Kidney (tissue), 14 donors: Measurements from ENCODE around the gene TLE3. TPM values are rescaled to one million over a fixed set of nuclear protein-coding genes. Genes with fewer than 3 reads are reported as not detected.

Experiments used
- DNase-seq, 5 donors: peaks; one replicate each; pipeline ENCODE4 v3.0.0-alpha.2; 2013 to 2020
- FAIRE-seq: peaks from 2 replicates; lab custom pipeline; 2012; peaks lifted over from hg19 to GRCh38; lab: Jason Lieb, UNC
- H3K27ac ChIP-seq, 2 donors: one replicate each; pipeline ENCODE4 v1.7.0; 2013; ENCODE audit warnings: low read depth in 2 of 2, low read length in 2 of 2, inconsistent platforms in 1 of 2
- H3K27me3 ChIP-seq: one replicate; pipeline ENCODE4 v1.7.1; 2013; ENCODE audit warnings: low read length, inconsistent platforms; ENCODE audit not compliant: control insufficient read depth, insufficient read depth
- H3K36me3 ChIP-seq, 3 donors: one replicate each; pipeline versions ENCODE4 v1.7.0 to v1.7.1; 2013; ENCODE audit warnings: low read length in 3 of 3, control low read depth in 1 of 3, inconsistent platforms in 1 of 3; ENCODE audit not compliant: insufficient read depth in 3 of 3, control insufficient read depth in 2 of 3
- H3K4me1 ChIP-seq, 3 donors: one replicate each; pipeline versions ENCODE4 v1.7.0 to v1.7.1; 2013; ENCODE audit warnings: low read length in 3 of 3, inconsistent platforms in 1 of 3, low read depth in 1 of 3; ENCODE audit not compliant: control insufficient read depth in 2 of 3, insufficient read depth in 2 of 3
- H3K4me3 ChIP-seq, 3 donors: one replicate each; pipeline versions ENCODE4 v1.7.0 to v1.8.1; 2013; ENCODE audit warnings: low read length in 3 of 3, control low read depth in 1 of 3, inconsistent platforms in 1 of 3
- H3K9ac ChIP-seq, 3 donors: one replicate each; pipeline versions ENCODE4 v1.7.0 to v1.7.1; 2013; ENCODE audit warnings: low read length in 3 of 3, control low read depth in 1 of 3, inconsistent platforms in 1 of 3
- H3K9me3 ChIP-seq, 3 donors: one replicate each; pipeline versions ENCODE4 v1.7.0 to v1.7.1; 2013; ENCODE audit warnings: low read length in 3 of 3, control low read depth in 1 of 3, inconsistent platforms in 1 of 3; ENCODE audit not compliant: control insufficient read depth in 2 of 3, insufficient read depth in 1 of 3
- CTCF ChIP-seq: IDR thresholded peaks from 3 replicates; pipeline ENCODE4 v1.5.1; 2012; ENCODE audit warnings: mild to moderate bottlenecking, moderate library complexity, borderline replicate concordance; ENCODE audit not compliant: insufficient read depth; ENCODE audit errors: extremely low read depth
- intact Hi-C: fragments of 100-400 bp; cut with DNase I; formaldehyde crosslinking; loops from one replicate; pipeline ENCODE4 v1.11.1; 2022
- polyA plus RNA-seq: library from polyadenylated mRNA; stranded (reverse); fragments of 350-450 nt; fragmentation: Illumina TruSeq; extraction: RNeasy Lipid Tissue Mini Kit (QIAGEN cat#74804); gene quantifications from one replicate; pipeline ENCODE4 v1.2.3, GENCODE V29; 2014; ENCODE audit warnings: low read depth, low replicate concordance; ENCODE audit not compliant: insufficient read depth
- total RNA-seq: library from RNA; stranded (reverse); fragmentation: NEBNext Ultra II Directional; extraction: Animal tissue kit (Norgen Biotek cat#: 25700); gene quantifications from one replicate; pipeline ENCODE4 v1.2.1, GENCODE V29; 2021
- donor health status: control.
- donor health status: control.
- donor health status: control.
- donor health status: control.
- donor health status: control.
- donor health status: DM: yes; HTN: yes; CAD: no.
- donor health status: Normal renal cell carcinoma (clear cell type).

The TLE3 gene
- total and polyA plus RNA-seq, 2 donors from 2014 or later = 10.3 to 71.7 TPM

DNA sequence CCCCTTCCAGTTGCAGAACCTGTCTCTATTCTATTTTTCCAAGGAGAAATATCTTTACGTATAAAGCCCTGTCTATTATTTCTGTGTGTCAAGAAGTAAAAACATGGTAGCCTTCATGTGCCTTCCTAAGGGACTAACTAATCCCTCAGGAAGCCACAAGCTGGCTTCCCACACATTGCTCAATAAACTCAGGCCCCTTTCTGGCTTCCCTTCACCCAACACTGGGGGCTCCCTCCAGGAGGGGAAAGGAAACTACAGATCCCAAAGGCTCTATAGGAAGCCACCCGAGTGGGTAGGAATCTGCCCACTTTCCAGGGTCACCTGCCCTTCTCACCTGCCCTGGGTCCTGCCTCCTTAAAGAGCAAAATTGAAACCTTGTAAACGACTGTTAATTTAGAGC, 4.6 kb downstream of the TLE3 start:
- Histone ChIP-seq H3K4me1 (peaks cover 2 to 43% (median 40%) of the 10 kb centered on the region in 3 donors), H3K4me3 (peak overlapping the region in 1 of 3 donors; percentile 46), H3K36me3 (peaks cover 2 to 8% (median 5%) of the 10 kb centered on the region in 3 donors), H3K27me3 (no peaks in the 10 kb centered on the region), H3K9me3 (no peaks in the 10 kb centered on the region), H3K27ac (peak overlapping the region; percentile 48 to 51), H3K9ac (peak overlapping the region in 1 of 3 donors; percentile 59)
- TF ChIP-seq CTCF = no peak
- DNase-seq = no peak
- intact Hi-C loops = no loop called here
- no peak for FAIRE-seq

DNA sequence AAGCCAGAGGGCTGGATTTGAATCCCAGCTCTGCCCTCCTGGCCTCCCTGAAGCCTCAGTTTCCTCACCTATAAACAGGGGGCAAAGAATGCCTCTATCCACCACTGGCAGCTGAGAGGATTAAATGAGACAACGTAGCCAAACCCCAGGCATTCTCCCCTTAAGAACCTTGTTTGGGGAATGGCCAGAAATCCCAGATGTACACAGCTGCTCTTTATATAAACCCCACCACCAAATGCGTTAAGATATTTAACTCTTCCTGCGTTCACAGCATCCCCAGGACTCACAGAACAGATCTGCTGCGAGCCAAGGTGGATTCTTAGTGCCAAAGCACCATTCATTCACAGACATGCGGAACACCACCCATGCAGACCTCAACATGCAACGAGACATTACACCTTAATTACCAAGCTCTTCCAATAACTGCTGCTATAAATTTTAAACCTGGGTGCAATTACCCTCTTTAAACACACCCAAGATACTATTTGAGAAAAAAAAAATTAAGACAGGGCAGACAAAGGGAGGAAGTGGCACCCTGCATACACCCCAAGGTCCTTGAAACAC, 5.2 kb downstream of the TLE3 start:
- FAIRE-seq = no peak
- no peaks in the 10 kb centered on the region for H3K27me3 ChIP-seq
- H3K4me3 ChIP-seq = peak overlapping the region in 2 of 3 donors; percentile 20 to 46
- TF ChIP-seq CTCF = no peak
- H3K4me1 ChIP-seq = peaks cover 2 to 43% (median 39%) of the 10 kb centered on the region in 3 donors
- DNase-seq = peak in 1 of 5 donors; percentile 80
- intact Hi-C loops = no loop called here
- no peaks in the 10 kb centered on the region for H3K9me3 ChIP-seq
- peak overlapping the region in 1 of 3 donors; percentile 59 for H3K9ac ChIP-seq
- peak overlapping the region; percentile 81 to 85 for H3K27ac ChIP-seq
- peaks cover 2 to 8% (median 5%) of the 10 kb centered on the region in 3 donors for H3K36me3 ChIP-seq

- peaks cover 2 to 8% (median 5%) of the 10 kb centered on the region in 3 donors for H3K36me3 ChIP-seq
- no peak for TF ChIP-seq CTCF
- H3K4me1 ChIP-seq = peaks cover 2 to 43% (median 39%) of the 10 kb centered on the region in 3 donors
- H3K9me3 ChIP-seq = no peaks in the 10 kb centered on the region
- FAIRE-seq = no peak
- H3K27ac ChIP-seq = peak overlapping the region; percentile 81 to 85
- H3K4me3 ChIP-seq = peak overlapping the region in 2 of 3 donors; percentile 20 to 46
- peak in 3 of 5 donors; percentile 40 to 74 (median 49) for DNase-seq
- no peaks in the 10 kb centered on the region for H3K27me3 ChIP-seq
- intact Hi-C loops = no loop called here
- peak overlapping the region in 1 of 3 donors; percentile 59 for H3K9ac ChIP-seq
Observed at GRCh38 chr15:70091726-70092463, 5.8 kb downstream of the TLE3 start.
